Testis (tissue), 3 donors: Measurements from ENCODE around the gene MATK. TPM values are rescaled to one million over a fixed set of nuclear protein-coding genes. Genes with fewer than 3 reads are reported as not detected.

Source experiments
- DNase-seq: peaks from one replicate; pipeline ENCODE4 v3.0.0-alpha.2; 2019
- H3K27ac ChIP-seq, 2 donors: fragments of 200-600 bp; sonication (generic); one replicate each; pipeline ENCODE4 v1.5.1; 2019
- H3K27me3 ChIP-seq: fragments of 200-600 bp; sonication (generic); one replicate; pipeline ENCODE4 v1.5.1; 2019
- H3K36me3 ChIP-seq: fragments of 200-600 bp; sonication (generic); one replicate; pipeline ENCODE4 v1.5.1; 2017; ENCODE audit warnings: low read depth; ENCODE audit errors: missing control alignments
- H3K4me1 ChIP-seq: fragments of 200-600 bp; sonication (generic); one replicate; pipeline ENCODE4 v1.5.1; 2019
- H3K4me3 ChIP-seq, 2 donors: fragments of 200-600 bp; sonication (generic); one replicate each; pipeline ENCODE4 v1.5.1; 2017 to 2019
- H3K9me3 ChIP-seq: fragments of 200-600 bp; sonication (generic); one replicate; pipeline ENCODE4 v1.5.1; 2017
- POLR2A ChIP-seq: fragments of 450-650 bp; IDR thresholded peaks from one replicate; pipeline ENCODE4 v1.6.1; 2017; ENCODE audit warnings: antibody characterized with exemption, mild to moderate bottlenecking, moderate library complexity
- WGBS, 2 donors: methylation state at CpG; one replicate each; pipeline ENCODE4 v1.1.5; 2018; 5-methylcytosine and 5-hydroxymethylcytosine counted together
- intact Hi-C: fragments of 100-400 bp; cut with DNase I; formaldehyde crosslinking; loops from one replicate; pipeline ENCODE4 v1.15.1; 2023; ENCODE audit warnings: low total_unique reads
- polyA plus RNA-seq: library from polyadenylated mRNA; stranded (reverse); fragments of 350-450 nt; fragmentation: Illumina TruSeq; extraction: RNeasy Lipid Tissue Mini Kit (QIAGEN cat#74804); gene quantifications from one replicate; pipeline ENCODE4 v1.2.3, GENCODE V29; 2014; ENCODE audit warnings: low read depth, low replicate concordance; ENCODE audit not compliant: insufficient read depth
- total RNA-seq, 2 donors: library from RNA; depleted of rRNA; stranded (reverse); fragments of >200 nt; gene quantifications; one replicate each; pipeline ENCODE4 v1.2.3, GENCODE V29; 2016
- TF ChIP-seq, protein P1 (sequence below), 3 experiments: fragments of 450-650 bp in 2 of 3; fragments of 200-600 bp in 1 of 3; sonication (generic) in 1 of 3; IDR thresholded peaks; one replicate each; pipeline ENCODE4 v1.5.1; 2016 to 2019; ENCODE audit warnings: antibody characterized with exemption in 3 of 3, mild to moderate bottlenecking in 2 of 3, moderate library complexity in 1 of 3

The MATK gene
- total and polyA plus RNA-seq, 3 donors from 2014 or later, result 6.0 to 10.1 (median 10.1) TPM

DNA sequence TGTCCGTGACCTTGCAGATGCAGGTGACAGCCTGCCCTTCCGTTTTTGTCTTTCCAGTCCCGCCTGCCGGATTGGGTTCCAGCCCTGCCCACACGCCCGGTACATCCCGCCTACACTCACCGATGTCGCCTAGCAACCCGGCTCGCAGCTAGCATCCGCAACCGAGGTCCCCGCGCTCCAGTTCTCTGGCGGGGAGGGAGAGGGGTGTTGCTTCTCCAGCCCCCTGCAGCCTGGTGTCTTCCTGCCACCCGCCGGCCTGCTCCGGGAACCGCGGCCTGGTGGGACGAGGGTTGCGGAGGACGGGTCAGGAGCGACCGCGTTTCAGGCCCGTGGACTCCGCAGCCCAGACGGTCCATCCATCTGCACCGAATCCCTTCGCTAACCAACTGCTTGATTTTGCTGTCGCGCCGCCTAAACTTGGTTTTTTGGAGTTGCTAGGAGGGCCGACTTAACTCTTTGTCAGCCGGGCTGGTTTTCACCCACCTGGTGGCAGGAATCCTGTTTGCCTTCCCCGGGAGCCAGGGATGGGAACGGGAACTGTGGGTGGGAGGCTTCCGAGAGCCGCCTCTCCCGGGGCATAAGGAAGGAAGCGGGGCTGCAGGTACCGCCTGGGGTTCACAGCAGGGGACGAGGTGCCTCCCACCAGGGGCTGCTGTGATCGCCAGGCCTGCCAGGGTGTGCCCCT is 15.4 kb upstream of the MATK start:
- peak; percentile 36 for DNase-seq
- no peaks in the 10 kb centered on the region for H3K9me3 ChIP-seq
- intact Hi-C loops, result no loop called here
- H3K4me3 ChIP-seq, result peak overlapping the region in 1 of 2 donors; percentile 3
- no peaks in the 10 kb centered on the region for H3K27me3 ChIP-seq
- WGBS, 2 donors, result 5 to 24% methylated on average over 9 to 46 of the region's 46 CpGs
- no peaks in the 10 kb centered on the region for H3K36me3 ChIP-seq
- TF ChIP-seq, protein P1, sequence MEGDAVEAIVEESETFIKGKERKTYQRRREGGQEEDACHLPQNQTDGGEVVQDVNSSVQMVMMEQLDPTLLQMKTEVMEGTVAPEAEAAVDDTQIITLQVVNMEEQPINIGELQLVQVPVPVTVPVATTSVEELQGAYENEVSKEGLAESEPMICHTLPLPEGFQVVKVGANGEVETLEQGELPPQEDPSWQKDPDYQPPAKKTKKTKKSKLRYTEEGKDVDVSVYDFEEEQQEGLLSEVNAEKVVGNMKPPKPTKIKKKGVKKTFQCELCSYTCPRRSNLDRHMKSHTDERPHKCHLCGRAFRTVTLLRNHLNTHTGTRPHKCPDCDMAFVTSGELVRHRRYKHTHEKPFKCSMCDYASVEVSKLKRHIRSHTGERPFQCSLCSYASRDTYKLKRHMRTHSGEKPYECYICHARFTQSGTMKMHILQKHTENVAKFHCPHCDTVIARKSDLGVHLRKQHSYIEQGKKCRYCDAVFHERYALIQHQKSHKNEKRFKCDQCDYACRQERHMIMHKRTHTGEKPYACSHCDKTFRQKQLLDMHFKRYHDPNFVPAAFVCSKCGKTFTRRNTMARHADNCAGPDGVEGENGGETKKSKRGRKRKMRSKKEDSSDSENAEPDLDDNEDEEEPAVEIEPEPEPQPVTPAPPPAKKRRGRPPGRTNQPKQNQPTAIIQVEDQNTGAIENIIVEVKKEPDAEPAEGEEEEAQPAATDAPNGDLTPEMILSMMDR (IDR thresholded peaks at IDR 0.05), result no peak
- no peak for TF ChIP-seq POLR2A
- H3K27ac ChIP-seq, result no peak overlapping the region
- no peaks in the 10 kb centered on the region for H3K4me1 ChIP-seq

DNA sequence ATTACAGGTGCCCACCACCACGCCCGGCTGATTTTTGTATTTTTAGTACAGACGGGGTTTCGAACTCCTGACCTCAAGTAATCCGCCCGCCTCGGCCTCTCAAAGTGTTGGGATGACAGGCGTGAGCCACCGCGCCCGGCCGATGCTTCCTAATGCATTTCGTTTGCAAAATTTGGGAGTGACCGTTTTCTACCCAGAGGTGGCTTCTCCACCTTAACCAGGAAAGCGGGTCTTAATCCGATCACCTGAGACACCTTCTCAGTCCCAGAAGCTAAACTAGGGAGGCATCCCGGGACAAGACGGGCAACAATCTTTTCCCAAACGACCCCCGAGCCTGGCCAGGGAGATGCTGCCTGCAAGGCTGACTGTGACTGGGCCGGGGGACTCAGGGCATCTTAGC is 14.8 kb upstream of the MATK start:
- H3K27ac ChIP-seq, result no peak overlapping the region
- H3K4me3 ChIP-seq, result peak overlapping the region in 1 of 2 donors; percentile 3
- 22 to 33% methylated on average over 21 of the region's 21 CpGs for WGBS, 2 donors
- DNase-seq, result no peak
- intact Hi-C loops, result no loop called here
- TF ChIP-seq, protein P1 (IDR thresholded peaks at IDR 0.05), result no peak
- no peak for TF ChIP-seq POLR2A
- no peaks in the 10 kb centered on the region for H3K27me3 ChIP-seq
- H3K9me3 ChIP-seq, result no peaks in the 10 kb centered on the region
- no peaks in the 10 kb centered on the region for H3K4me1 ChIP-seq
- H3K36me3 ChIP-seq, result no peaks in the 10 kb centered on the region

- intact Hi-C loops, result no loop called here
- no peak for TF ChIP-seq POLR2A
- TF ChIP-seq, protein P1 (IDR thresholded peaks at IDR 0.05), result no peak
- no peak for DNase-seq
- Histone ChIP-seq H3K9me3 (no peaks in the 10 kb centered on the region), H3K36me3 (no peaks in the 10 kb centered on the region), H3K4me1 (no peaks in the 10 kb centered on the region), H3K4me3 (no peak overlapping the region), H3K27ac (no peak overlapping the region), H3K27me3 (no peaks in the 10 kb centered on the region)
- 77 to 80% methylated on average over 6 of the region's 6 CpGs for WGBS, 2 donors
Observed at GRCh38 chr19:3798137-3798536, 12.0 kb upstream of the MATK start.

DNA sequence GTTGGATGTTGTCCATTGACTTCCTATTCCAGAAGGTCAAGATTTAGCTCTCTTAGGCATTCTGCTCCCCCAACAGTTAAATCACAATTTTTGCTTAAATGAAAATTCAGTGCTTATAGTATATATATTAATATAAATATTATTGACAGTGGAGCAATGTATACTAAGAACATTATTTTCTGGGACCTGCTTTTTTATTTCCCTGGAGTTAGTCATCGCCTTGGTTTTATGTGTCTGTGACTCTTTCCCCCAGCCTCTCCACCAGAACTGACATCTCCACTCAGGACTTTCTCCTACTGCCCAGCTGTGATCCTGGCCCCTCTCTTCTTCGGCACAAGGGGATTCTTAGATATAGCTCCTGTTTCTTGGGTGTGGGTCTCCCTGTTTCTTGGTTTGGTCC is 10.2 kb upstream of the MATK start:
- 95 to 96% methylated on average over 2 of the region's 2 CpGs for WGBS, 2 donors

More for the DNA sequence above, 10.2 kb upstream of the MATK start:
- Histone ChIP-seq H3K4me3 (no peak overlapping the region), H3K9me3 (no peaks in the 10 kb centered on the region), H3K27ac (no peak overlapping the region), H3K4me1 (no peaks in the 10 kb centered on the region), H3K27me3 (no peaks in the 10 kb centered on the region), H3K36me3 (no peaks in the 10 kb centered on the region)
- intact Hi-C loops, result no loop called here
- DNase-seq, result no peak
- TF ChIP-seq, protein P1 (IDR thresholded peaks at IDR 0.05), result no peak
- no peak for TF ChIP-seq POLR2A
